DND-41 (cell line): ENCODE results near the gene CSNK2A1.

Experiments used
- ATAC-seq: fragments of 200-7000 bp; cut with Tn5 transposase; 3 replicates; pipeline ENCODE4 v1.9.1; 2021; ENCODE audit warnings: low read depth; ENCODE audit not compliant: insufficient read depth
- DNase-seq: peaks from one replicate; pipeline ENCODE4 v3.0.0-alpha.2; 2020
- H2AFZ ChIP-seq: 2 replicates; pipeline ENCODE4 v1.6.0; 2012; ENCODE audit warnings: low read depth, low read length
- H3K27ac ChIP-seq: 2 replicates; pipeline ENCODE4 v1.5.1; 2012; ENCODE audit warnings: low read length, inconsistent platforms
- H3K27me3 ChIP-seq: fragments of 200-600 bp; sonication (generic); 2 replicates; pipeline ENCODE4 v1.6.0; 2012; ENCODE audit warnings: low read length, mild to moderate bottlenecking, inconsistent platforms; ENCODE audit not compliant: insufficient read depth, poor library complexity
- H3K36me3 ChIP-seq: 2 replicates; pipeline ENCODE4 v1.5.1; 2012; ENCODE audit warnings: low read length, inconsistent platforms; ENCODE audit not compliant: insufficient read depth
- H3K4me1 ChIP-seq: 2 replicates; pipeline ENCODE4 v1.5.1; 2012; ENCODE audit warnings: mild to moderate bottlenecking, low read length; ENCODE audit not compliant: insufficient read depth
- H3K4me2 ChIP-seq: 2 replicates; pipeline ENCODE4 v1.6.0; 2012; ENCODE audit warnings: mild to moderate bottlenecking, moderate library complexity, low read length, inconsistent platforms; ENCODE audit not compliant: insufficient read depth
- H3K4me3 ChIP-seq, 2 experiments: fragments of 200-600 bp in 1 of 2; shearing (Covaris generic) in 1 of 2; 2 replicates each; pipeline ENCODE4 v1.5.1; 2012 to 2016; ENCODE audit warnings: inconsistent platforms in 2 of 2, low read length in 2 of 2, mild to moderate bottlenecking in 2 of 2, low read depth in 1 of 2, moderate library complexity in 1 of 2
- H3K79me2 ChIP-seq: 2 replicates; pipeline ENCODE4 v1.6.0; 2012; ENCODE audit warnings: low read length, inconsistent platforms; ENCODE audit not compliant: insufficient read depth
- H3K9ac ChIP-seq: 2 replicates; pipeline ENCODE4 v1.6.0; 2012; ENCODE audit warnings: low read depth, mild to moderate bottlenecking, inconsistent platforms, low read length, moderate library complexity
- H3K9me3 ChIP-seq: 2 replicates; pipeline ENCODE4 v1.5.1; 2012; ENCODE audit warnings: low read length, moderate library complexity, mild to moderate bottlenecking, inconsistent platforms; ENCODE audit not compliant: insufficient read depth, severe bottlenecking
- H4K20me1 ChIP-seq: 2 replicates; pipeline ENCODE4 v1.6.0; 2012; ENCODE audit warnings: low read length; ENCODE audit not compliant: insufficient read depth
- EZH2 ChIP-seq: IDR thresholded peaks from 3 replicates; pipeline ENCODE4 v1.6.1; 2012; ENCODE audit warnings: borderline replicate concordance, low read depth, mild to moderate bottlenecking, moderate library complexity, low read length, inconsistent platforms; ENCODE audit not compliant: severe bottlenecking
- TF ChIP-seq, protein P1 (sequence below): IDR thresholded peaks from 2 replicates; pipeline ENCODE4 v1.5.1; 2012; ENCODE audit warnings: borderline replicate concordance, low read length, moderate library complexity, mild to moderate bottlenecking; ENCODE audit not compliant: poor library complexity, severe bottlenecking; ENCODE audit errors: extremely low read depth

Gene CSNK2A1

DNA sequence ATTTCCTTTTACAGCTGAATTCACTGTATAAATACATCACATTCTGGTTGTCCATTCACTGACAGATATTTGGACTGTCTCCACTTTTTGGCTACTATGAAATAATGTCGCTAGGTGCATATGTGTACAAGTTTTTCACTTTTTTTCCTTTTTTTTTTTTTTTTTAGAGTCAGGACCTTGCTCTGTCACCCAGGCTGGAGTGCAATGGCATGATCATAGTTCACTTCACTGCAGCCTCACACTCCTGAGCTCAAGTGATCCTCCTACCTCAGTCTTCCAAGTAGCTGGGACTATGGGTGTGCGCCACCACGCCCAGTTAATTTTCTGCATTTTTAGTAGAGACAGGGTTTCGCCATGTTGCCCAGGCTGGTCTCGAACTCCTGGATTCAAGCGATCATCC lies 13.3 kb downstream of the CSNK2A1 start:
- Histone ChIP-seq H3K9me3 (peaks cover 30% of the 10 kb centered on the region), H2AFZ (no peak overlapping the region), H4K20me1 (peaks cover 45% of the 10 kb centered on the region), H3K4me2 (no peak overlapping the region), H3K27me3 (no peaks in the 10 kb centered on the region), H3K4me3 (no peak overlapping the region), H3K36me3 (peaks cover 81% of the 10 kb centered on the region), H3K4me1 (no peaks in the 10 kb centered on the region), H3K27ac (no peak overlapping the region), H3K79me2 (peaks cover 98% of the 10 kb centered on the region), H3K9ac (no peak overlapping the region)
- ATAC-seq (no peak), DNase-seq (no peak)
- TF ChIP-seq, protein P1, sequence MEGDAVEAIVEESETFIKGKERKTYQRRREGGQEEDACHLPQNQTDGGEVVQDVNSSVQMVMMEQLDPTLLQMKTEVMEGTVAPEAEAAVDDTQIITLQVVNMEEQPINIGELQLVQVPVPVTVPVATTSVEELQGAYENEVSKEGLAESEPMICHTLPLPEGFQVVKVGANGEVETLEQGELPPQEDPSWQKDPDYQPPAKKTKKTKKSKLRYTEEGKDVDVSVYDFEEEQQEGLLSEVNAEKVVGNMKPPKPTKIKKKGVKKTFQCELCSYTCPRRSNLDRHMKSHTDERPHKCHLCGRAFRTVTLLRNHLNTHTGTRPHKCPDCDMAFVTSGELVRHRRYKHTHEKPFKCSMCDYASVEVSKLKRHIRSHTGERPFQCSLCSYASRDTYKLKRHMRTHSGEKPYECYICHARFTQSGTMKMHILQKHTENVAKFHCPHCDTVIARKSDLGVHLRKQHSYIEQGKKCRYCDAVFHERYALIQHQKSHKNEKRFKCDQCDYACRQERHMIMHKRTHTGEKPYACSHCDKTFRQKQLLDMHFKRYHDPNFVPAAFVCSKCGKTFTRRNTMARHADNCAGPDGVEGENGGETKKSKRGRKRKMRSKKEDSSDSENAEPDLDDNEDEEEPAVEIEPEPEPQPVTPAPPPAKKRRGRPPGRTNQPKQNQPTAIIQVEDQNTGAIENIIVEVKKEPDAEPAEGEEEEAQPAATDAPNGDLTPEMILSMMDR: no peak
- no peak for TF ChIP-seq EZH2

- H3K9me3 ChIP-seq: peaks cover 30% of the 10 kb centered on the region
- peaks cover 87% of the 10 kb centered on the region for H3K36me3 ChIP-seq
- H3K4me3 ChIP-seq: no peak overlapping the region
- peaks cover 97% of the 10 kb centered on the region for H3K79me2 ChIP-seq
- no peaks in the 10 kb centered on the region for H3K27me3 ChIP-seq
- H3K27ac ChIP-seq: no peak overlapping the region
- H4K20me1 ChIP-seq: peaks cover 34% of the 10 kb centered on the region
- no peak overlapping the region for H3K4me2 ChIP-seq
- no peak overlapping the region for H3K9ac ChIP-seq
- ATAC-seq (no peak), DNase-seq (no peak)
- TF ChIP-seq, protein P1: no peak
- no peak overlapping the region for H2AFZ ChIP-seq
- no peaks in the 10 kb centered on the region for H3K4me1 ChIP-seq
Observed at GRCh38 chr20:528923-529604, 14.5 kb downstream of the CSNK2A1 start.

DNA sequence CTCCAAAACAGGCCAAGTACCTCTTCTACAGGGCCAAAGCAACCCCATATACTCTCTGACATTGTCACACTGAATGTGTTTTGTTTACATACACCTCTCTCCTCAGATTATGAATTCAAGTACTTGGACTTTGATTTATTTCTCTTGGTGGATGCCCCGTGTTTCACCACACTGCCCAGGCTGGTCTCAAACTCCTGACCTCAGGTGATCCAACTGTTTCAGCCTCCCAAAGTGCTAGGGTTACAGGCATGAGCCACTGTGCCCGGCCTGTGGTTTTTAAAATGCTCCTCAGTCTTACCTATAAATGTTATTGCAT lies 16.1 kb downstream of the CSNK2A1 start:
- no peaks in the 10 kb centered on the region for H3K27me3 ChIP-seq
- no peak for DNase-seq
- H3K36me3 ChIP-seq: peaks cover 90% of the 10 kb centered on the region
- H2AFZ ChIP-seq: no peak overlapping the region
- no peak overlapping the region for H3K27ac ChIP-seq
- no peak for ATAC-seq
- no peak for TF ChIP-seq EZH2
- TF ChIP-seq, protein P1: no peak
- peaks cover 97% of the 10 kb centered on the region for H3K79me2 ChIP-seq
- peaks cover 38% of the 10 kb centered on the region for H3K9me3 ChIP-seq
- H4K20me1 ChIP-seq: peaks cover 19% of the 10 kb centered on the region; the same call in 1 of the 2 replicates
- no peaks in the 10 kb centered on the region for H3K4me1 ChIP-seq
- H3K4me3 ChIP-seq: no peak overlapping the region
- H3K4me2 ChIP-seq: no peak overlapping the region
- H3K9ac ChIP-seq: no peak overlapping the region
